Body of pancreas (tissue), 4 donors: ENCODE data around the gene PTTG1IP. TPM values are rescaled to one million over a fixed set of nuclear protein-coding genes. Genes with fewer than 3 reads are reported as not detected.

Experiments
- ATAC-seq: fragments of 150-250 bp; one replicate; pipeline ENCODE4 v1.9.1; 2016
- DNase-seq, 4 donors: peaks; one replicate each; pipeline ENCODE4 v3.0.0-alpha.2; 2019
- H3K27ac ChIP-seq, 4 donors: fragments of 200-600 bp; sonication (generic); 1 replicate in 3 of 4; 2 replicates in 1 of 4; pipeline versions ENCODE4 v1.5.1 to v1.6.1; 2016 to 2019; ENCODE audit warnings: mild to moderate bottlenecking in 1 of 4, mixed read lengths in 1 of 4, moderate library complexity in 1 of 4
- H3K27me3 ChIP-seq, 2 donors: fragments of 200-600 bp; sonication (generic); one replicate each; pipeline ENCODE4 v1.6.0; 2016; ENCODE audit warnings: mild to moderate bottlenecking in 1 of 2
- H3K36me3 ChIP-seq, 2 donors: fragments of 200-600 bp; sonication (generic); replicated peaks in 1 of 2; 2 replicates each; pipeline ENCODE4 v1.5.1; 2016; ENCODE audit warnings: low read depth in 2 of 2; ENCODE audit not compliant: insufficient read depth in 1 of 2
- H3K4me1 ChIP-seq: fragments of 200-600 bp; sonication (generic); one replicate; pipeline ENCODE4 v1.6.0; 2016
- H3K4me3 ChIP-seq, 2 donors: fragments of 200-600 bp; sonication (generic); 1 replicate in 1 of 2; 2 replicates in 1 of 2; pipeline ENCODE4 v1.5.1; 2016 to 2019
- H3K9me3 ChIP-seq, 3 donors: fragments of 200-600 bp; sonication (generic); 1 replicate in 2 of 3; 2 replicates in 1 of 3; pipeline ENCODE4 v1.5.1; 2016
- CTCF ChIP-seq, 7 experiments: fragments of 450-650 bp in 4 of 7; fragments of 200-600 bp in 3 of 7; sonication (generic) in 3 of 7; IDR thresholded peaks; one replicate each; pipeline ENCODE4 v1.5.1; 2016 to 2019; ENCODE audit warnings: antibody characterized with exemption in 7 of 7
- POLR2A ChIP-seq, 3 donors: fragments of 450-650 bp; IDR thresholded peaks; one replicate each; pipeline ENCODE4 v1.6.1; 2016; ENCODE audit warnings: antibody characterized with exemption in 3 of 3, mild to moderate bottlenecking in 2 of 3
- WGBS, 2 donors: methylation state at CpG; one replicate each; pipeline ENCODE4 v1.1.5; 2017; 5-methylcytosine and 5-hydroxymethylcytosine counted together
- intact Hi-C: fragments of 100-400 bp; cut with DNase I; formaldehyde crosslinking; loops from one replicate; pipeline ENCODE4 v1.15.1; 2023
- total RNA-seq, 2 donors: library from RNA; depleted of rRNA; stranded (reverse); fragments of >200 nt; gene quantifications; one replicate each; pipeline ENCODE4 v1.1.0, GENCODE V29; 2016

Gene PTTG1IP
- total RNA-seq, 2 donors from 2014 or later, result 71.5 to 106 TPM

GRCh38 chr21:44822484-44823178, 50.9 kb downstream of the PTTG1IP start:
- ATAC-seq, result no peak
- TF ChIP-seq CTCF (IDR thresholded peaks at IDR 0.05), result no peak
- TF ChIP-seq POLR2A (IDR thresholded peaks at IDR 0.05), result no peak

GRCh38 chr21:44820851-44821250, 52.6 kb downstream of the PTTG1IP start:
- Histone ChIP-seq H3K36me3 (no peaks in the 10 kb centered on the region), H3K27me3 (no peaks in the 10 kb centered on the region), H3K4me3 (no peak overlapping the region), H3K27ac (no peak overlapping the region), H3K4me1 (peaks cover 13% of the 10 kb centered on the region), H3K9me3 (peaks cover 0 to 9% (median 0%) of the 10 kb centered on the region in 3 donors)
- intact Hi-C loops, result no loop called here
- DNase-seq, result no peak
- ATAC-seq, result no peak
- TF ChIP-seq POLR2A (IDR thresholded peaks at IDR 0.05) (no peak), CTCF (IDR thresholded peaks at IDR 0.05) (no peak)
- 68 to 82% methylated on average over 3 of the region's 3 CpGs for WGBS, 2 donors

More at GRCh38 chr21:44822484-44823178, 50.9 kb downstream of the PTTG1IP start:
- intact Hi-C loops, result no loop called here
- Histone ChIP-seq H3K36me3 (no peaks in the 10 kb centered on the region), H3K4me3 (no peak overlapping the region), H3K4me1 (peaks cover 8% of the 10 kb centered on the region), H3K9me3 (peaks cover 0 to 12% (median 0%) of the 10 kb centered on the region in 3 donors), H3K27ac (no peak overlapping the region), H3K27me3 (no peaks in the 10 kb centered on the region)
- DNase-seq, result no peak
- 65 to 69% methylated on average over 5 of the region's 5 CpGs for WGBS, 2 donors

GRCh38 chr21:44819283-44820243, 53.9 kb downstream of the PTTG1IP start:
- Histone ChIP-seq H3K4me3 (no peak overlapping the region), H3K36me3 (no peaks in the 10 kb centered on the region), H3K27ac (no peak overlapping the region), H3K4me1 (peaks cover 13% of the 10 kb centered on the region), H3K9me3 (peaks cover 0 to 9% (median 0%) of the 10 kb centered on the region in 3 donors), H3K27me3 (no peaks in the 10 kb centered on the region)
- no peak for ATAC-seq
- DNase-seq, result no peak
- TF ChIP-seq CTCF (IDR thresholded peaks at IDR 0.05), result no peak
- 91 to 93% methylated on average over 33 of the region's 33 CpGs for WGBS, 2 donors
- intact Hi-C loops, result no loop called here

- DNase-seq, result no peak
- Histone ChIP-seq H3K36me3 (no peaks in the 10 kb centered on the region), H3K4me3 (peak overlapping the region; percentile 44 to 51), H3K4me1 (peaks cover 13% of the 10 kb centered on the region), H3K27me3 (no peaks in the 10 kb centered on the region), H3K27ac (peak overlapping the region in 3 of 4 donors; percentile 72 to 85 (median 83)), H3K9me3 (peaks cover 0 to 9% (median 0%) of the 10 kb centered on the region in 3 donors)
- WGBS, 2 donors, result 56 to 96% methylated on average over 5 to 31 of the region's 37 CpGs
- intact Hi-C loops, result no loop called here
- no peak for TF ChIP-seq POLR2A (IDR thresholded peaks at IDR 0.05)
- no peak for TF ChIP-seq CTCF (IDR thresholded peaks at IDR 0.05)
- ATAC-seq, result no peak
Observed at GRCh38 chr21:44818640-44819011, 54.9 kb downstream of the PTTG1IP start.
